ENCODE data around the gene ZNF397.

DNA sequence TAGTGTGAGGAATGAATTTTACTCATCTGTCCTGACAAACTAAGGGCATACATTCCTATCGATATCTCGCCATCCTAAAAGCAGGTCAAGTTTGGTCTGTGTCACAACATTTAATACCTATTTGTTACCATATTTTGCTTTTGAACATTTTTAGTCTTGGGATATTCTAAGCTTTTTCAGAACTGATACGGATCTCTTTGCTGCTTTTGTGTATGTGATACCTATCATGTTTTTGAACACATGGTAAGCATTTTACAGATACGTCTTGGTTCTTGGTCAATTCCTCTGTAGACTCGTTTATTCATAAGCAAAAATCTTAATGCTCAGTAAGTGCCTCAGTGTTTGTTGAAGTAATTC is 592 bp downstream of the ZNF397 start:
- no peak for TF ChIP-seq YY1 (IDR thresholded peaks at IDR 0.05; ENCODE audit: extremely low read depth, insufficient replicate concordance, low read depth, low read length)
- TF ChIP-seq, protein P1, sequence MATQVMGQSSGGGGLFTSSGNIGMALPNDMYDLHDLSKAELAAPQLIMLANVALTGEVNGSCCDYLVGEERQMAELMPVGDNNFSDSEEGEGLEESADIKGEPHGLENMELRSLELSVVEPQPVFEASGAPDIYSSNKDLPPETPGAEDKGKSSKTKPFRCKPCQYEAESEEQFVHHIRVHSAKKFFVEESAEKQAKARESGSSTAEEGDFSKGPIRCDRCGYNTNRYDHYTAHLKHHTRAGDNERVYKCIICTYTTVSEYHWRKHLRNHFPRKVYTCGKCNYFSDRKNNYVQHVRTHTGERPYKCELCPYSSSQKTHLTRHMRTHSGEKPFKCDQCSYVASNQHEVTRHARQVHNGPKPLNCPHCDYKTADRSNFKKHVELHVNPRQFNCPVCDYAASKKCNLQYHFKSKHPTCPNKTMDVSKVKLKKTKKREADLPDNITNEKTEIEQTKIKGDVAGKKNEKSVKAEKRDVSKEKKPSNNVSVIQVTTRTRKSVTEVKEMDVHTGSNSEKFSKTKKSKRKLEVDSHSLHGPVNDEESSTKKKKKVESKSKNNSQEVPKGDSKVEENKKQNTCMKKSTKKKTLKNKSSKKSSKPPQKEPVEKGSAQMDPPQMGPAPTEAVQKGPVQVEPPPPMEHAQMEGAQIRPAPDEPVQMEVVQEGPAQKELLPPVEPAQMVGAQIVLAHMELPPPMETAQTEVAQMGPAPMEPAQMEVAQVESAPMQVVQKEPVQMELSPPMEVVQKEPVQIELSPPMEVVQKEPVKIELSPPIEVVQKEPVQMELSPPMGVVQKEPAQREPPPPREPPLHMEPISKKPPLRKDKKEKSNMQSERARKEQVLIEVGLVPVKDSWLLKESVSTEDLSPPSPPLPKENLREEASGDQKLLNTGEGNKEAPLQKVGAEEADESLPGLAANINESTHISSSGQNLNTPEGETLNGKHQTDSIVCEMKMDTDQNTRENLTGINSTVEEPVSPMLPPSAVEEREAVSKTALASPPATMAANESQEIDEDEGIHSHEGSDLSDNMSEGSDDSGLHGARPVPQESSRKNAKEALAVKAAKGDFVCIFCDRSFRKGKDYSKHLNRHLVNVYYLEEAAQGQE (IDR thresholded peaks at IDR 0.05; ENCODE audit: low read depth) = no peak
- TF ChIP-seq, protein P2, sequence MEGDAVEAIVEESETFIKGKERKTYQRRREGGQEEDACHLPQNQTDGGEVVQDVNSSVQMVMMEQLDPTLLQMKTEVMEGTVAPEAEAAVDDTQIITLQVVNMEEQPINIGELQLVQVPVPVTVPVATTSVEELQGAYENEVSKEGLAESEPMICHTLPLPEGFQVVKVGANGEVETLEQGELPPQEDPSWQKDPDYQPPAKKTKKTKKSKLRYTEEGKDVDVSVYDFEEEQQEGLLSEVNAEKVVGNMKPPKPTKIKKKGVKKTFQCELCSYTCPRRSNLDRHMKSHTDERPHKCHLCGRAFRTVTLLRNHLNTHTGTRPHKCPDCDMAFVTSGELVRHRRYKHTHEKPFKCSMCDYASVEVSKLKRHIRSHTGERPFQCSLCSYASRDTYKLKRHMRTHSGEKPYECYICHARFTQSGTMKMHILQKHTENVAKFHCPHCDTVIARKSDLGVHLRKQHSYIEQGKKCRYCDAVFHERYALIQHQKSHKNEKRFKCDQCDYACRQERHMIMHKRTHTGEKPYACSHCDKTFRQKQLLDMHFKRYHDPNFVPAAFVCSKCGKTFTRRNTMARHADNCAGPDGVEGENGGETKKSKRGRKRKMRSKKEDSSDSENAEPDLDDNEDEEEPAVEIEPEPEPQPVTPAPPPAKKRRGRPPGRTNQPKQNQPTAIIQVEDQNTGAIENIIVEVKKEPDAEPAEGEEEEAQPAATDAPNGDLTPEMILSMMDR (IDR thresholded peaks at IDR 0.05 in 2 of 3, conservative IDR thresholded peaks at IDR 0.05 in 1 of 3; ENCODE audit: borderline replicate concordance in 1 of 3, insufficient read depth in 1 of 3, low read depth in 2 of 3, low read length in 2 of 3) = no peak
- no peak for TF ChIP-seq CEBPB (IDR thresholded peaks at IDR 0.05; ENCODE audit: low read depth)
- TF ChIP-seq POLR2A (IDR thresholded peaks at IDR 0.05; ENCODE audit: borderline replicate concordance, extremely low read depth, insufficient read depth, insufficient read length) = no peak
- TF ChIP-seq POLR2AphosphoS5 (IDR thresholded peaks at IDR 0.05; ENCODE audit: low read depth, low read length) = no peak
- no peak for TF ChIP-seq ELF1 (IDR thresholded peaks at IDR 0.05; ENCODE audit: borderline replicate concordance, low read depth)
- no peak for TF ChIP-seq EZH2 (IDR thresholded peaks at IDR 0.05)
- no peak for TF ChIP-seq EZH2phosphoT487 (IDR thresholded peaks at IDR 0.05; ENCODE audit: borderline replicate concordance)
- TF ChIP-seq ZNF274 (IDR thresholded peaks at IDR 0.05; ENCODE audit: low read depth, low read length) = no peak
- no peak for TF ChIP-seq RAD21 (IDR thresholded peaks at IDR 0.05; ENCODE audit: low read depth)
- TF ChIP-seq, protein P3, sequence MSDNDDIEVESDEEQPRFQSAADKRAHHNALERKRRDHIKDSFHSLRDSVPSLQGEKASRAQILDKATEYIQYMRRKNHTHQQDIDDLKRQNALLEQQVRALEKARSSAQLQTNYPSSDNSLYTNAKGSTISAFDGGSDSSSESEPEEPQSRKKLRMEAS (IDR thresholded peaks at IDR 0.05) = no peak
